Endothelial cell (in vitro differentiated cells): ENCODE results near the gene CEACAM21. TPM values are rescaled to one million over a fixed set of nuclear protein-coding genes. Genes with fewer than 3 reads are reported as not detected.
A peak's percentile ranks its signal among the peaks of the same experiment; 100 is the strongest.

Experiments
- DNase-seq: peaks from one replicate; pipeline ENCODE4 v3.0.0; 2021; ENCODE audit warnings: low spot score
- H3K27ac Mint-ChIP-seq: one replicate; pipeline ENCODE4 v1.8.0; 2021; ENCODE audit warnings: mixed read lengths, inconsistent platforms; ENCODE audit not compliant: unreplicated experiment
- H3K27me3 Mint-ChIP-seq: one replicate; pipeline ENCODE4 v1.8.0; 2021; ENCODE audit warnings: mild to moderate bottlenecking, moderate library complexity, mixed read lengths, inconsistent platforms; ENCODE audit not compliant: unreplicated experiment
- H3K36me3 Mint-ChIP-seq: one replicate; pipeline ENCODE4 v1.8.0; 2021; ENCODE audit warnings: mild to moderate bottlenecking, low read depth, mixed read lengths, inconsistent platforms; ENCODE audit not compliant: unreplicated experiment
- H3K4me1 Mint-ChIP-seq: one replicate; pipeline ENCODE4 v1.8.0; 2021; ENCODE audit warnings: mild to moderate bottlenecking, mixed read lengths, inconsistent platforms; ENCODE audit not compliant: unreplicated experiment
- H3K4me3 Mint-ChIP-seq: one replicate; pipeline ENCODE4 v1.8.0; 2021; ENCODE audit warnings: mild to moderate bottlenecking, mixed read lengths, inconsistent platforms; ENCODE audit not compliant: unreplicated experiment
- H3K9me3 Mint-ChIP-seq: one replicate; pipeline ENCODE4 v1.8.0; 2021; ENCODE audit warnings: mixed read lengths, inconsistent platforms; ENCODE audit not compliant: unreplicated experiment
- CTCF ChIP-seq: fragments of 200-600 bp; sonication (generic); IDR thresholded peaks from one replicate; pipeline ENCODE4 v1.5.0; 2021; ENCODE audit warnings: antibody characterized with exemption; ENCODE audit not compliant: unreplicated experiment
- total RNA-seq: library from RNA; stranded (reverse); fragmentation: NEBNext Ultra II Directional; extraction: Animal tissue kit (Norgen Biotek cat#: 25700); gene quantifications from one replicate; pipeline ENCODE4 v1.2.1, GENCODE V29; 2021; ENCODE audit not compliant: unreplicated experiment

Gene CEACAM21
- total RNA-seq, 1 donor from 2014 or later: 74.1 TPM

- Mint-ChIP-seq H3K9me3 (peaks cover 15% of the 10 kb centered on the region), H3K4me3 (no peak overlapping the region), H3K27ac (no peak overlapping the region), H3K27me3 (peaks cover 4% of the 10 kb centered on the region), H3K36me3 (peaks cover 23% of the 10 kb centered on the region), H3K4me1 (peaks cover 66% of the 10 kb centered on the region)
- TF ChIP-seq CTCF: no peak
- no peak for DNase-seq
Observed at GRCh38 chr19:41546961-41547360, 29.0 kb upstream of the CEACAM21 start.

- peak overlapping the region; percentile 64 for H3K27ac Mint-ChIP-seq
- H3K4me1 Mint-ChIP-seq: peaks cover 63% of the 10 kb centered on the region
- H3K36me3 Mint-ChIP-seq: peaks cover 28% of the 10 kb centered on the region
- TF ChIP-seq CTCF: no peak
- DNase-seq: no peak
- H3K27me3 Mint-ChIP-seq: peaks cover 4% of the 10 kb centered on the region
- peaks cover 17% of the 10 kb centered on the region for H3K9me3 Mint-ChIP-seq
- no peak overlapping the region for H3K4me3 Mint-ChIP-seq
Observed at GRCh38 chr19:41547569-41547968, 28.4 kb upstream of the CEACAM21 start.

GRCh38 chr19:41548047-41548446, 27.9 kb upstream of the CEACAM21 start:
- no peak for TF ChIP-seq CTCF
- peak overlapping the region; percentile 98 for H3K27ac Mint-ChIP-seq
- H3K9me3 Mint-ChIP-seq: peaks cover 22% of the 10 kb centered on the region
- H3K4me3 Mint-ChIP-seq: peak overlapping the region; percentile 40
- peaks cover 6% of the 10 kb centered on the region for H3K27me3 Mint-ChIP-seq
- no peak for DNase-seq
- H3K36me3 Mint-ChIP-seq: peaks cover 33% of the 10 kb centered on the region
- peaks cover 66% of the 10 kb centered on the region for H3K4me1 Mint-ChIP-seq

DNA sequence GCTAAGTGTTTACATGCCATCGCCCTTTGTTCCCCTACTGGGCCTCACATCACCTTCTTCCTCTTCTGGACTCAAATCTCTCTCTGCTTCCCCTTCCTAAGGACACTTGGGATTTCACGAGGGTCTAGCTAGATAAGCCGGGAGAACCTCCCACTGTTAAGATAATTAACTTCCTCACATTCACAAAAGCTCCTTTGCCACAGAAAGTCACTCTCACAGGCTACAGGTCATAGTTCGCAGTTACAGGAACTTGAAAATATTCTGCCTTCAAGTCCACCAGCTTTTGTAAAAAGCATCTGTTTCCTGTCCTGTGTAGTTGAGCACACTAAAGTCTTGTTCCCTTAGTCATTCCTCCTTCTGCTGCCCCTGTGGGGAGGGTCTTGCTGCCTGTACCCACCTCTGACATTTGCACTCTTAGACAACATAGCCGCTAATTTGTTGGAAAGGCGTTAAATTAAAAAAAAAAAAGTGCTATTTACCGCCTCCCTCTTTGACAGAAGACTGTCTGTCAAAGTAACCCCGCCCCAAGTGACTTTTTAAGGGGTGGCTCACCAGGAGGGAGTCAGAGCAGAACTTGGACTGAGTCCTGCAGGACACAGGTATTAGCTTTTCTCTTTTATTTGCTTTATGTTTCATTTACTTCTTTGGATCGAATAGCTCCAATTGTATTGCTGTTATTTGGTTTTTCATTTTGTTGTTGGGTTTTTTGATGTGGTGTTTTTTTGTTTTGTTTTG, 26.8 kb upstream of the CEACAM21 start:
- H3K27me3 Mint-ChIP-seq: peaks cover 5% of the 10 kb centered on the region
- H3K4me3 Mint-ChIP-seq: peak overlapping the region; percentile 99
- H3K27ac Mint-ChIP-seq: peak overlapping the region; percentile 98

More for the DNA sequence above, 26.8 kb upstream of the CEACAM21 start:
- Mint-ChIP-seq H3K36me3 (peaks cover 42% of the 10 kb centered on the region), H3K4me1 (peaks cover 68% of the 10 kb centered on the region), H3K9me3 (peaks cover 28% of the 10 kb centered on the region)
- no peak for TF ChIP-seq CTCF
- DNase-seq: peak; percentile 67
